Muscle layer of colon (tissue), 2 donors: ENCODE measurements around the gene FLRT1.
"Not testable (repeated sequence)": the region's sequence is repeated elsewhere in the genome, so short reads cannot be mapped to it uniquely, and the experiment has no call there.

ENCODE experiments used
- H3K27ac ChIP-seq: one replicate; pipeline ENCODE4 v1.7.0; 2013; ENCODE audit warnings: low read depth, mild to moderate bottlenecking, low read length, moderate library complexity
- H3K27me3 ChIP-seq, 2 donors: one replicate each; pipeline ENCODE4 v1.7.0; 2013; ENCODE audit warnings: low read length in 2 of 2, mild to moderate bottlenecking in 2 of 2; ENCODE audit not compliant: insufficient read depth in 2 of 2, control insufficient read depth in 1 of 2
- H3K36me3 ChIP-seq: one replicate; pipeline ENCODE4 v1.7.0; 2013; ENCODE audit warnings: mild to moderate bottlenecking, low read length; ENCODE audit not compliant: insufficient read depth
- H3K4me1 ChIP-seq: one replicate; pipeline ENCODE4 v1.7.0; 2013; ENCODE audit warnings: mild to moderate bottlenecking, low read length; ENCODE audit not compliant: insufficient read depth
- H3K4me3 ChIP-seq, 2 donors: one replicate each; pipeline ENCODE4 v1.7.0; 2013; ENCODE audit warnings: low read length in 2 of 2, low read depth in 1 of 2, mild to moderate bottlenecking in 1 of 2, moderate library complexity in 1 of 2
- H3K9ac ChIP-seq: one replicate; pipeline ENCODE4 v1.7.0; 2013; ENCODE audit warnings: low read length
- H3K9me3 ChIP-seq: one replicate; pipeline ENCODE4 v1.7.0; 2013; ENCODE audit warnings: mild to moderate bottlenecking, low read length
- donor health status: abdominal sarcoma.
- donor health status: Adenocarcinoma of cecum.

Gene FLRT1

DNA sequence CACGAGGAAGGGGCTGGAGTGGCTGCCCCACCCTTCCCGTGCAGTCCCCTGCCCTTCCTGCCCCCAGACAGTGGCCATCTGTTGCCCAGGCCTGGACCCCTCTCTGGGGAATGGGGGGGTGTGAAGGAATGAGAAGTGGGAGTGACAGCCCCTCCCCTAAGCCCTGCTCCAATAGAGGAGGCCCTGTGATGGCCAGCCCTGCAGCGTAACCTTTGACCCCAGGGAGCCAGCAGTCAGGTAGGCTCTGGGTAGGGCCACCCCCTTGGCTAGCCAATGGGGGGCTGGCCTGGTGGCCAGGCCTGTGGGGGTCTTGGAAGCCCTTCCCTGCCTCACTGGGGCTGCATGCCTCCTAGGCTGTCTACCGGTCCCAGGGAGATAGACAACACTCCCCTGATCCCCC lies 6.6 kb downstream of the FLRT1 start:
- H3K4me3 ChIP-seq: no peak overlapping the region
- no peak overlapping the region for H3K27ac ChIP-seq
- H3K27me3 ChIP-seq: no peaks in the 10 kb centered on the region
- peaks cover 6% of the 10 kb centered on the region for H3K4me1 ChIP-seq
- H3K36me3 ChIP-seq: no peaks in the 10 kb centered on the region
- no peak overlapping the region for H3K9ac ChIP-seq
- no peaks in the 10 kb centered on the region for H3K9me3 ChIP-seq

GRCh38 chr11:64043545-64043944 lies 7.8 kb downstream of the FLRT1 start:
- H3K27ac ChIP-seq: no peak overlapping the region
- no peak overlapping the region for H3K4me3 ChIP-seq
- H3K9ac ChIP-seq: no peak overlapping the region
- no peaks in the 10 kb centered on the region for H3K9me3 ChIP-seq
- H3K27me3 ChIP-seq: no peaks in the 10 kb centered on the region
- no peaks in the 10 kb centered on the region for H3K36me3 ChIP-seq
- peaks cover 6% of the 10 kb centered on the region for H3K4me1 ChIP-seq

DNA sequence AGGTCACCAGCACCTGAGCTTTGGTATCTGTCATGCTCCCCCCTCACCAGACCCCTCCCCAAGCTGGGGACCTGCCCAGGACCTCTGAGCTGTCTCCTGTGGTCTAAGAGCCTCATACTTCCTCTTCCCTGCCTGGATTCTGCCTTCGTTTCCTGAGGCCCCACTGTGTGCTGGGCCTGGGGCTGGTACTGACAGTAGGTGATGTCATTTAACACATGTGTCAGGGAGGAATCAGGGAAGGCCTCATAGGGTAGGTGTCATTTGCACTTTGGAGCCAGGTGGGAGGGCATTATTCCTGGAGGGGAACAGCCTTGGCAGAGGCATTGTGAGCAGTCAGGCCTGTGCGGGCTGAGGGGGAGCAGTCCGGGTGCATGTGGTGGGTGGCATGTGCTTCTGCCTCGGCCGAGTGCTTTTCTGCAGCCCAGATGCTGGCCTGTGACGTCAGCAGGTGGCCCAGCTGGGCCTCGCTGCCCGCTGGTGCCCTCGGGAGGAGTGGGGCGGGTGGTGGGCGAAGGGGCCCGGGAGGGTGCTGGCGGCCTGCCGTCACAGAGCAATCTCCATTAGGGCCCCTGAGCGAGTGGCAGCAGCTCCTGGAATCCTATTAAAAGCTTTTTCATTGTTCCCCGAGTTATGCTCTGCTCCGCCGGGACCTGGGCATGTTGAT lies 9.1 kb downstream of the FLRT1 start:
- H3K27ac ChIP-seq: peak overlapping the region; percentile 71
- H3K9me3 ChIP-seq: no peaks in the 10 kb centered on the region
- no peak overlapping the region for H3K9ac ChIP-seq
- H3K4me3 ChIP-seq: no peak overlapping the region
- no peaks in the 10 kb centered on the region for H3K36me3 ChIP-seq
- H3K27me3 ChIP-seq: no peaks in the 10 kb centered on the region
- H3K4me1 ChIP-seq: peaks cover 6% of the 10 kb centered on the region

DNA sequence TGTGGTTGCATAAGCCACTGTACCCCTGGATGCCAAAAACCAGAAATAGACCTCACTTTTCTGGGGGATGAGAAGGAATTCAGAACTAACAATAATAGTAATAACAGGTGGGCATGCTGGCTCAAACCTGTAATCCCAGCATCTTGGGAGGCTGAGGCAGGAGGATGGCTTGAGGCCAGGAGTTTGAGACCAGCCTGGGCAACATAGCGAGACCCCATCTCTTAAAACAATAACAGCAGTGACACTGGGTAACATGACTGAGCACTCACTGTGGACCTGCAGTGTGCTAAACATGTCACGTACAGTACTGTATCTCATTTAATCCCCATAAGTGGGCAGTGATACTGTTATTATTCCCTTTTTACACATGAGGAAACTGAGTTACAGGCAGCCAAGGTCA lies 10.0 kb downstream of the FLRT1 start:
- Histone ChIP-seq H3K9ac (no peak overlapping the region), H3K27ac (peak overlapping the region; percentile 12), H3K4me3 (no peak overlapping the region), H3K9me3 (no peaks in the 10 kb centered on the region), H3K27me3 (no peaks in the 10 kb centered on the region), H3K36me3 (no peaks in the 10 kb centered on the region), H3K4me1 (peaks cover 6% of the 10 kb centered on the region)

- H3K9ac ChIP-seq, H3K36me3 ChIP-seq, H3K4me1 ChIP-seq, H3K27ac ChIP-seq, H3K9me3 ChIP-seq, H3K27me3 ChIP-seq, H3K4me3 ChIP-seq: not testable (repeated sequence)
Measured at GRCh38 chr11:64047373-64047772, 11.6 kb downstream of the FLRT1 start.

DNA sequence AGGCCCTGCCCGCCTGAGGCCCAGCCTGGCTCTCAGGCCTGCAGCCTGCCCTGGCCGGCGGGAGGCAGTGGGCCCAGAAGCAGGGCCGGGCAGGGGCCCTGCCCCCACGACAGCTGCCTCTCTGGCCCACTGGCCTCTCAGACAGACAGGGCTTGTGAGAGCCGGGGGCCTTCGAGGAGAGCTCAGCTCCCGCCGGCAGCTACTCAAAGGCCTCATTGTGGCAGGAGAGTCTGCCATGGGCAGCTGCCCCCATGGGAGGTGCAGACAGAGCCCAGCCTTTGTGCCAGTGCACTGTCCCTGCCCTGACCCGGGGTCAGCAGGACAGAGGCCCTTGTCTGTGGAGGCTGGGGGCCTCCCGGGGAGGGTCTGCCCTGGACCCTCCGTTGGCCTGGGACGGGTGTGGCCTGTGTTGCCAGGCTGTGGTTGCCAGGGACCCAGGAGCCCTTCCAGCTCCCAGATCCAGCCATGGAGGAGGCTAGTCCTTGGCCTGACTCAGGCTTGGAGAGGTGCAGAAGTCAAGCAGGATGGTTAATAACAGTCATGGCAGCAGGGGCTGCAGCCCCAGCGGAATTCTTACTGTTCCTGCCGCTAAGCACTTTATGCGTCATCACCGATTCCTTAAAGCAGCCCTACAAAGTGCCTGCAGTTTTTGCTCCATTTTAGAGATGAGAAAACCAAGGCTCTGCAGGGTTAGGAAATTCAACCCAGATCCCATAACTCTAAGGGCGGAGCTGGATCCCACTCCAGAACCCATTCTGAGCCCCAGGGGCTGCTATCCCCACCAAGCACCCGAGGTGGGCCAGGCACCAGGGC lies 12.5 kb downstream of the FLRT1 start:
- Histone ChIP-seq H3K4me1 (peaks cover 6% of the 10 kb centered on the region), H3K9me3 (no peaks in the 10 kb centered on the region), H3K27ac (peak overlapping the region; percentile 4), H3K36me3 (no peaks in the 10 kb centered on the region), H3K9ac (no peak overlapping the region), H3K27me3 (no peaks in the 10 kb centered on the region), H3K4me3 (no peak overlapping the region)

DNA sequence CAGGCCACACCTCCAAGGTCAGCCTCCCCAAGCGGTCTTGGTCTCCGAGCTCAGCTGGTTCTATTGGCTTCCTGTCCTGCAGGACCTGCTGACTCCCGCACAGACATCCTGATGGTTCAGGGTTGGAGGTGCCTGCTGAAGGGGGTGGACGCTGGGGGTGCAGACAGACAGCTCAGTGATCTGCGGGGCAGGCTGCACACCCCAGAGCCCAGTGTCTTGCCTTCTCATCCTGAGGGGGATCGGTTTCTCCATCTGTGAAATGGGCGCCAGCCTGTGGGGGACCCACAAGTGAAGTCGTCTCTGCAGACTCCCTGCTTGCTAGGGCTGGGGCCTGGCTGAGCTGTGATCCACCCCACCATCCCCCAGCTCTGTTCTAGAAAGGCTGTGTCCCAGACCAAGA lies 13.8 kb downstream of the FLRT1 start:
- no peak overlapping the region for H3K27ac ChIP-seq
- no peaks in the 10 kb centered on the region for H3K36me3 ChIP-seq
- no peak overlapping the region for H3K9ac ChIP-seq
- H3K9me3 ChIP-seq: no peaks in the 10 kb centered on the region
- H3K4me1 ChIP-seq: peaks cover 4% of the 10 kb centered on the region
- no peak overlapping the region for H3K4me3 ChIP-seq
- no peaks in the 10 kb centered on the region for H3K27me3 ChIP-seq

GRCh38 chr11:64051297-64051696 lies 15.6 kb downstream of the FLRT1 start:
- Histone ChIP-seq H3K9ac (no peak overlapping the region), H3K27me3 (no peaks in the 10 kb centered on the region), H3K9me3 (no peaks in the 10 kb centered on the region), H3K27ac (no peak overlapping the region), H3K4me3 (no peak overlapping the region), H3K4me1 (peaks cover 18% of the 10 kb centered on the region), H3K36me3 (no peaks in the 10 kb centered on the region)

- Histone ChIP-seq H3K27ac (no peak overlapping the region), H3K4me3 (no peak overlapping the region), H3K4me1 (peaks cover 29% of the 10 kb centered on the region)
Measured at GRCh38 chr11:64052436-64052835, 16.7 kb downstream of the FLRT1 start.

DNA sequence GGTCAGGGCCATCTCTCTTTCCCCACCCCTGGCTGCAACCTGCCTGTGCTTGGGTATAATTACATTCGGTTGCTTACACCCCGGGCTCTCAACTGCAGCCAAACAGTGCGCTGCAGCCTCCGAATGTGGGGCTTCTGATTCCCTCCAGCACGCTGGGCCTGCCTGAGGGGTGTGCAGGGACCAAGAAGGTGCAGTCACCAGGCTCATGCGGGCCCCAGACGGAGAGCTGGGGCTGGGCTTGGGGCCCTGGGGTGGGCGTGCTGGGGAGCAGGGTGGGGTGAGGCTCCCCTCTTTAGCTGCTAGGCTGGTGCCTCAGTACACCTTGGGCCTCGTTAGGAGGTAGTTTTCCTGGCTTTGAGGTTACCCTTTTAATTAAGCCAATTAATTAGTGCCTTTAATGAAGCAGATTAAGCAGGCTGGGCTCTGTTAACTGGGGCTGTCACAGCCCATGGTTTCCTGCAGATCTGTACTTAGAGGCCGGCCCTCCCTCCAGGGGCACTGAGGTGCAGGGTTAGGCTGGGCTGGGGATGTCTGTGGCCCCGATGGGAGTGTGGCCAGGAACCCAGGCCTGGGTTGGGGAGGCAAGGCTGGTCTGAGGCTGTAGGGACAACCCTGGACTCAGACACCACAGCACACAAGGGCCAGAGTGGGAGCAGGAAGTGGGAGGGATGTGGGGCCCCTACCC lies 17.3 kb downstream of the FLRT1 start:
- Histone ChIP-seq H3K36me3 (no peaks in the 10 kb centered on the region), H3K9me3 (no peaks in the 10 kb centered on the region), H3K4me3 (no peak overlapping the region), H3K27me3 (no peaks in the 10 kb centered on the region), H3K27ac (no peak overlapping the region), H3K9ac (no peak overlapping the region), H3K4me1 (peaks cover 36% of the 10 kb centered on the region)

More at GRCh38 chr11:64052436-64052835, 16.7 kb downstream of the FLRT1 start:
- no peak overlapping the region for H3K9ac ChIP-seq
- no peaks in the 10 kb centered on the region for H3K27me3 ChIP-seq
- no peaks in the 10 kb centered on the region for H3K9me3 ChIP-seq
- no peaks in the 10 kb centered on the region for H3K36me3 ChIP-seq

DNA sequence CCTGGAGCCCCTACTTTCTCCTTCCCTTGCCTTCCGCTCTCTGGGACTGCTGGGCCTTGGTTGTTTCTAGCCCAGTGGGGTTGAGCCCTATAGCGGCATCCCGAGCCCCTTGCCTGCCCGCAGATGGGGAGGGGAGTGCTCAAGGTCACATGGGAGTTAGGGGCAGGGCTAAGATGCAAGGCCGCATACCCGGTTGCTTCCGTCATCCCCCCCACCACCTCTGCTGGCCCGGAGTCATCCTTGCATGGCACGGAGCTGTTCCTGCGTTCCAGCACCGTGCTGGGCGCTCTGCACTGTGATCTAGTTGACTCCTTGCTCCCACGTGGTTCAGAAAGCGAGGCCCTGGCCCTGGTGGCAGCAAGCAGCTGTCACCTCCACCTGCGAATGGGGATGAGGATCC lies 18.0 kb downstream of the FLRT1 start:
- no peaks in the 10 kb centered on the region for H3K9me3 ChIP-seq
- peaks cover 39% of the 10 kb centered on the region for H3K4me1 ChIP-seq
- H3K9ac ChIP-seq: no peak overlapping the region
- no peak overlapping the region for H3K27ac ChIP-seq
- no peaks in the 10 kb centered on the region for H3K36me3 ChIP-seq
- no peak overlapping the region for H3K4me3 ChIP-seq
- no peaks in the 10 kb centered on the region for H3K27me3 ChIP-seq
